IPS-18c (cell line): ENCODE measurements around the gene MCF2L.

Source experiments
- H3K4me3 ChIP-seq: 2 replicates; pipeline ENCODE4 v1.7.0; 2013; ENCODE audit warnings: low read depth, mild to moderate bottlenecking, low read length, moderate library complexity; ENCODE audit not compliant: insufficient read depth
- H3K9me3 ChIP-seq: one replicate; pipeline ENCODE4 v1.6.1; 2013; ENCODE audit warnings: mild to moderate bottlenecking, low read length, moderate library complexity; ENCODE audit not compliant: control insufficient read depth, insufficient read depth

MCF2L gene

GRCh38 chr13:112968910-112969691 is at the start of gene MCF2L:
Gene MCF2L, plus strand, starts transcription at chr13:112969214. Its CDS starts 166 bp downstream, at chr13:112969380.
- Histone ChIP-seq H3K9me3 (no peaks in the 10 kb centered on the region), H3K4me3 (peak within 1 kb of the TSS; percentile 70)

GRCh38 chr13:112923962-112924361 is 45.1 kb upstream of the MCF2L start:
- no peaks in the 10 kb centered on the region for H3K9me3 ChIP-seq
- H3K4me3 ChIP-seq: no peak overlapping the region

- H3K9me3 ChIP-seq: no peaks in the 10 kb centered on the region
- no peak overlapping the region for H3K4me3 ChIP-seq
These were observed 44.6 kb upstream of the MCF2L start for GRCh38 chr13:112924365-112924764.

GRCh38 chr13:112926003-112926402 is 43.0 kb upstream of the MCF2L start:
- Histone ChIP-seq H3K4me3 (no peak overlapping the region), H3K9me3 (no peaks in the 10 kb centered on the region)

- Histone ChIP-seq H3K4me3 (no peak overlapping the region), H3K9me3 (no peaks in the 10 kb centered on the region)
These were observed 42.0 kb upstream of the MCF2L start for GRCh38 chr13:112926993-112927392.

GRCh38 chr13:112928020-112928971 is 40.7 kb upstream of the MCF2L start:
- no peak overlapping the region for H3K4me3 ChIP-seq
- no peaks in the 10 kb centered on the region for H3K9me3 ChIP-seq

GRCh38 chr13:112928972-112929782 is 39.8 kb upstream of the MCF2L start:
- H3K4me3 ChIP-seq: no peak overlapping the region

GRCh38 chr13:112929783-112930055 is 39.3 kb upstream of the MCF2L start:
- Histone ChIP-seq H3K4me3 (no peak overlapping the region), H3K9me3 (no peaks in the 10 kb centered on the region)

More at GRCh38 chr13:112928972-112929782, 39.8 kb upstream of the MCF2L start:
- H3K9me3 ChIP-seq: no peaks in the 10 kb centered on the region

- Histone ChIP-seq H3K9me3 (no peaks in the 10 kb centered on the region), H3K4me3 (no peak overlapping the region)
These were observed 38.8 kb upstream of the MCF2L start for GRCh38 chr13:112930192-112930591.

- H3K4me3 ChIP-seq: no peak overlapping the region
These were observed 37.7 kb upstream of the MCF2L start for GRCh38 chr13:112931028-112931934.

GRCh38 chr13:112932971-112933370 is 36.0 kb upstream of the MCF2L start:
- Histone ChIP-seq H3K4me3 (no peak overlapping the region), H3K9me3 (no peaks in the 10 kb centered on the region)

More at GRCh38 chr13:112931028-112931934, 37.7 kb upstream of the MCF2L start:
- H3K9me3 ChIP-seq: no peaks in the 10 kb centered on the region

- Histone ChIP-seq H3K4me3 (no peak overlapping the region), H3K9me3 (no peaks in the 10 kb centered on the region)
These were observed 35.4 kb upstream of the MCF2L start for GRCh38 chr13:112933649-112934048.

GRCh38 chr13:112934078-112934477 is 34.9 kb upstream of the MCF2L start:
- Histone ChIP-seq H3K9me3 (no peaks in the 10 kb centered on the region), H3K4me3 (no peak overlapping the region)

- Histone ChIP-seq H3K4me3 (no peak overlapping the region), H3K9me3 (peaks cover 2% of the 10 kb centered on the region)
These were observed 30.3 kb upstream of the MCF2L start for GRCh38 chr13:112938680-112939079.

GRCh38 chr13:112940236-112940635 is 28.8 kb upstream of the MCF2L start:
- H3K9me3 ChIP-seq: peaks cover 2% of the 10 kb centered on the region
- H3K4me3 ChIP-seq: no peak overlapping the region

GRCh38 chr13:112941349-112941748 is 27.7 kb upstream of the MCF2L start:
- no peak overlapping the region for H3K4me3 ChIP-seq
- H3K9me3 ChIP-seq: peaks cover 2% of the 10 kb centered on the region
